ENCODE results near the gene NPHP1.
"Not testable (repeated sequence)": the region's sequence is repeated elsewhere in the genome, so short reads cannot be mapped to it uniquely, and the experiment has no call there.

DNA sequence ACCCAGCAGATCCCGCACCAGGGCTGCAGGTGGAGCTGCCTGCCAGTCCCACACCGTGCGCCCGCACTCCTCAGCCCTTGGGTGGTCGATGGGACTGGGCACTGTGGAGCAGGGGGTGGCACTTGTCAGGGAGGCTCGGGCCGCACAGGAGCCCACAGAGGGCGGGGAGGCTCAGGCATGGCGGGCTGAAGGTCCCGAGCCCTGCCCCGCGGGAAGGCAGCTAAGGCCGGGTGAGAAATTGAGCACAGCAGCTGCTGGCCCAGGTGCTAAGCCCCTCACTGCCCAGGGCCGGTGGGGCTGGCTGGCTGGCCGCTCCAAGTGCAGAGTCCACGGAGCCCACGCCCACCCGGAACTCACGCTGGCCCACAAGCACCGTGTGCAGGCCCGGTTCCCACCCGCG lies 14.6 kb downstream of the NPHP1 start:
- TF ChIP-seq, protein P1, sequence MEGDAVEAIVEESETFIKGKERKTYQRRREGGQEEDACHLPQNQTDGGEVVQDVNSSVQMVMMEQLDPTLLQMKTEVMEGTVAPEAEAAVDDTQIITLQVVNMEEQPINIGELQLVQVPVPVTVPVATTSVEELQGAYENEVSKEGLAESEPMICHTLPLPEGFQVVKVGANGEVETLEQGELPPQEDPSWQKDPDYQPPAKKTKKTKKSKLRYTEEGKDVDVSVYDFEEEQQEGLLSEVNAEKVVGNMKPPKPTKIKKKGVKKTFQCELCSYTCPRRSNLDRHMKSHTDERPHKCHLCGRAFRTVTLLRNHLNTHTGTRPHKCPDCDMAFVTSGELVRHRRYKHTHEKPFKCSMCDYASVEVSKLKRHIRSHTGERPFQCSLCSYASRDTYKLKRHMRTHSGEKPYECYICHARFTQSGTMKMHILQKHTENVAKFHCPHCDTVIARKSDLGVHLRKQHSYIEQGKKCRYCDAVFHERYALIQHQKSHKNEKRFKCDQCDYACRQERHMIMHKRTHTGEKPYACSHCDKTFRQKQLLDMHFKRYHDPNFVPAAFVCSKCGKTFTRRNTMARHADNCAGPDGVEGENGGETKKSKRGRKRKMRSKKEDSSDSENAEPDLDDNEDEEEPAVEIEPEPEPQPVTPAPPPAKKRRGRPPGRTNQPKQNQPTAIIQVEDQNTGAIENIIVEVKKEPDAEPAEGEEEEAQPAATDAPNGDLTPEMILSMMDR (conservative IDR thresholded peaks at IDR 0.05; ENCODE audit: low read length) = not testable (repeated sequence)
- TF ChIP-seq EZH2phosphoT487 (IDR thresholded peaks at IDR 0.05; ENCODE audit: borderline replicate concordance) = not testable (repeated sequence)
